ENCODE results near the gene GREM1. TPM values are rescaled to one million over a fixed set of nuclear protein-coding genes. Genes with fewer than 3 reads are reported as not detected.

GREM1 gene
- under 0.01 TPM for total RNA-seq

- DNase-seq (ENCODE audit: low read depth in 2 of 3, low spot score in 2 of 3), result no peak
These were observed at the start of gene GREM1 for GRCh38 chr15:32717426-32718226. GREM1 (plus strand) TSS chr15:32718004; CDS start chr15:32730691, 12,687 bp downstream.

DNA sequence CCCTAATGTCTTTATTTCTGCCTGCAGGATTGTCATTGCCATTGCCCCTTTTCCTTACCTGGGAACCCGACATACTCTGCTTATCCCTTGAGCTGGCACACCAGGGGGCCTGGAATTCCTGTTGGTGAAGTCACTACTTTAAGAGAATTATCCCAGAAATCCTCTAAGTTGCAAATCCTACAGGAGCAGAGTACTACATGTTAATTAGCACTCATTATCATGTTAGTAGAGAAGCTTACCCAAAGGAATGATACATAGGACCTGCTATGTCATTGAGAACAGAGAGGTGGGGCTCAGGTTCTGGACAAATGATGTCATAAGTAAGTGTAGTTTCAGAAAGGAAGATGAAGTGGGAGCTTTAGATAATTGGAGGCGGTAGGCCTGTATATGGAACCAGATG lies 48.9 kb upstream of the GREM1 start:
- DNase-seq (ENCODE audit: low read depth in 2 of 3, low spot score in 2 of 3), result no peak

- no peak for DNase-seq (ENCODE audit: low read depth in 2 of 3, low spot score in 2 of 3)
These were observed 47.8 kb upstream of the GREM1 start for GRCh38 chr15:32669896-32670611.

DNA sequence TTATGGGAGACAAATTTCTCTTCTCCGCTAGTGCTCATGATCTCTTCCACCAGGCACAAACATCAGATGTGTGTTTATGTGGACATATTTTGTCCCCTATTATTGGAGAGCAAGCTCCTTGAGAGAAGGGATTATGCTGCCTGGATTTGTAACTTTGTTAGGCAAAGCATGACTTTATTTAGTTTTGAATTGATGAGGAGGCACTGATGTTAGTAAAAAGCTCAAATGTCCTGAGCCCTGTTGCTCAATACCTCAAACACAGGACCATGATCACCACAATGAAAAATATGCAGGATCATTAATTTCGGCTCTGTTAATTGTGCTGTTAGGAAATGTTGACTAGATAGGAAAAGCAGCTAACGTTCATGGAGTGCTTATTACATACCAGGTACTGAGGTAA lies 47.2 kb upstream of the GREM1 start:
- no peak for DNase-seq (ENCODE audit: low read depth in 2 of 3, low spot score in 2 of 3)

- no peak for DNase-seq (ENCODE audit: low read depth in 2 of 3, low spot score in 2 of 3)
These were observed 46.2 kb upstream of the GREM1 start for GRCh38 chr15:32671339-32672325.

GRCh38 chr15:32674681-32675080 lies 43.1 kb upstream of the GREM1 start:
- DNase-seq (ENCODE audit: low read depth in 2 of 3, low spot score in 2 of 3), result no peak

- no peak for DNase-seq (ENCODE audit: low read depth in 2 of 3, low spot score in 2 of 3)
These were observed 42.3 kb upstream of the GREM1 start for GRCh38 chr15:32675466-32675865.

GRCh38 chr15:32676169-32676568 lies 41.6 kb upstream of the GREM1 start:
- no peak for DNase-seq (ENCODE audit: low read depth in 2 of 3, low spot score in 2 of 3)

DNA sequence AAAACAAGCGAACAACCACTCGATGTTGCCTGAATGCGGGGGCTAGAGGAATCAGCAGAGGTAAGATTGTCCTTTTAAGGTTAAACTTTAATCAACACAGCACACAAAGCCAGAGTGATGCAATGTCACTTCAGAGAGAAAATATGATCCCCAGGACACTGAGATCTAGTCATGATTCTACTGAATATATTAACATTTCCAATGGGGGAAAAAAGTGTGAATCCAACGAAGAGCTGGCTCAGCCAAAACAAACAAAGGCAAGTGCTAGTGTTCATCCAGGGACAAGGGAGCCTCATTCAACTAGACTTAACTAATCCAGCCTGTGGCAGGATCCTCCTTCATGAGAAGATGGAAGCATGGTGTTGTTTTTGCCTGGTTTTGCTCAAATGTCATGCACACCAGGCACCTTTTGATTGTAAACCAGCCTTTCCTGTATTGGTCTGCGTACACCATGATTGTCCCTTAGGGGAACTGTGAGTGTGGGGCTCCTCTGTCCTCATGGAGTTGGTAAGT lies 40.5 kb upstream of the GREM1 start:
- no peak for DNase-seq (ENCODE audit: low read depth in 2 of 3, low spot score in 2 of 3)

GRCh38 chr15:32679298-32679690 lies 38.5 kb upstream of the GREM1 start:
- no peak for DNase-seq (ENCODE audit: low read depth in 2 of 3, low spot score in 2 of 3)

DNA sequence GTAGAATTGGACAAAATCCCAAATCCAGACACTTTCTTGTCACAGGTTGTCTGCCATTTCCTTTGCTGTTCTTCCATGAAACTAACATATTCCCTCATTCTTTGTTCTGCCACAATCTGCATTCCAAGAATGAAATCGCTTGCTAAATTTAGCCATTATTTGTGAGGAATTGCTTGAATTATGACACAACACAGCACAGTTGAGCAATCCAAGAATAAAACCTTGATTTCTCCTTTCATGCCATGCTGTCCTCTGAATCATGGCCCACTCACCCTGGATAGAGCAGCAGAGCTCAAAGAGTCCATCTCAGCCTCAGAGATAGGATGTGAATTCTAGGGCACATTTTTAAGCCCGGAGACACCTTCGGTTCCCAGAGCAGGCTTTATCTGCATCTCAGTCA lies 35.2 kb upstream of the GREM1 start:
- DNase-seq (ENCODE audit: low read depth in 2 of 3, low spot score in 2 of 3), result no peak

- DNase-seq (ENCODE audit: low read depth in 2 of 3, low spot score in 2 of 3), result no peak
These were observed 34.7 kb upstream of the GREM1 start for GRCh38 chr15:32682977-32683630.

GRCh38 chr15:32683906-32684584 lies 33.8 kb upstream of the GREM1 start:
- DNase-seq (ENCODE audit: low read depth in 2 of 3, low spot score in 2 of 3), result peak in 2 of 3 donors; percentile 31 to 64

GRCh38 chr15:32685576-32685975 lies 32.2 kb upstream of the GREM1 start:
- DNase-seq (ENCODE audit: low read depth in 2 of 3, low spot score in 2 of 3), result no peak

DNA sequence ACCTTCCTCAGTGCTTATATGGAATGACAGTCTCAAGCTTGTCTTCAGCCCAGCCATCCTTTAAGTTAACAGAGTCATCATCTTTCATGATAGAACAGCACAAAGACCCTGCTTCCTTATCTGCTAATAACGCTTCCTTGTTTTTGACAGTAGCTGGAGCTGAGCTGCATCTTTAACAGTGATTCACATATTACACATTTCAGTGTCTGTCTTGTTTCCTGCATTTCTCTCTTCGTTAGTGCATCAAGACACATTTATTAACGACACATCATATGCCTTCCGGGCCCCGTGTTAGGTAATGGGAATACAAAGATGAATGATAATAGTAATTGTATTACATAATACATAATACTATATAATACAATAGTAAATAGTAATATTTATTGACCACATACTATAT lies 30.2 kb upstream of the GREM1 start:
- DNase-seq (ENCODE audit: low read depth in 2 of 3, low spot score in 2 of 3), result no peak

DNA sequence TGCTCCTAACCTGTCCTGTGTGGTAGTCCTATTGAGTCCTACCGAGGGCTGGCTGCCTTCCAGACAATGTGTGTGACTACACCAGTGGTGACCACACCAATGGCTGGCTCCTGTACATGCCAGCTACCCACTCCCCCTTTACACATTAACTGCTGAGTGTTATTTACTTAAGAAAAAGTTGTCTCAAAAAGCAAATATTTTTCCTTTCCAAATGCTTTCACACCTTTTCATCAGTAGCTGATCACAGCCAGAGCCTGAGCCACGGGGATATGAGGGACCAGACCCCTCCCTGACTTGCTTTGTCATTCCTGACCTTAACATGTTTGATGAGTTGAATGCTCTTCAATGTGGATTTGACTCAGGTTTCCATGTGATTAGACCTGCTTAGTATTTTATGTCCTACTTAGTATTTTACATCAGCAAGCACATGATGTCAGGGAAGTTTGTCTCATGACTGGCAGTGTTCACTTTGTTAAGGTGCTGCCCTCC lies 29.6 kb upstream of the GREM1 start:
- DNase-seq (ENCODE audit: low read depth in 2 of 3, low spot score in 2 of 3), result no peak

- DNase-seq (ENCODE audit: low read depth in 2 of 3, low spot score in 2 of 3), result no peak
These were observed 26.7 kb upstream of the GREM1 start for GRCh38 chr15:32690941-32691688.

DNA sequence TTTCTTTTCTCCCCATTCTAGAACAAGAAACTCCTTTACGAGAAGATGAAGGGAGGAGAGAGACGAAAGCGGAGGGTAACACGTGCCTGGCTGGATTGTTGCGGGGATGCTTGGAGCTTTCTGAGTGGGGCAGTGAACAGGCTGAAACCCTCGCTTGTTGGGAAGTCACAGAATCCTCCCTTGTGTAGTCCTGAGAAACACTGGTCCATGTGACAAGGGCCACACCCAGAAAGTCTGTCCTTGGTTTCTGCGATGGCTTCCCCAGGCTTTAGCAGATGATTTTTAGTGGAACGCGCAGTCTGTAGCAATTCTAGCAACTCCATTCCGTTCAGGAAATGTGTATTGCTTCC lies 26.1 kb upstream of the GREM1 start:
- no peak for DNase-seq (ENCODE audit: low read depth in 2 of 3, low spot score in 2 of 3)

- no peak for DNase-seq (ENCODE audit: low read depth in 2 of 3, low spot score in 2 of 3)
These were observed 25.5 kb upstream of the GREM1 start for GRCh38 chr15:32692286-32692685.
